Stimulated activated CD4-positive, alpha-beta T cell treated with anti-CD3 and anti-CD28 coated beads, Interleukin-12 subunit alpha, Interleukin-12 subunit beta, amount 100 ng/mL, for 4 hours (primary cell): ENCODE data around the gene PPP2R5B.

Source experiments
- DNase-seq: peaks from one replicate; pipeline ENCODE4 v3.0.0-alpha.2; 2020

Gene PPP2R5B

GRCh38 chr11:64909653-64910343 lies 14.7 kb upstream of the PPP2R5B start:
- DNase-seq = no peak

- no peak for DNase-seq
Measured at GRCh38 chr11:64910451-64911093, 13.9 kb upstream of the PPP2R5B start.

DNA sequence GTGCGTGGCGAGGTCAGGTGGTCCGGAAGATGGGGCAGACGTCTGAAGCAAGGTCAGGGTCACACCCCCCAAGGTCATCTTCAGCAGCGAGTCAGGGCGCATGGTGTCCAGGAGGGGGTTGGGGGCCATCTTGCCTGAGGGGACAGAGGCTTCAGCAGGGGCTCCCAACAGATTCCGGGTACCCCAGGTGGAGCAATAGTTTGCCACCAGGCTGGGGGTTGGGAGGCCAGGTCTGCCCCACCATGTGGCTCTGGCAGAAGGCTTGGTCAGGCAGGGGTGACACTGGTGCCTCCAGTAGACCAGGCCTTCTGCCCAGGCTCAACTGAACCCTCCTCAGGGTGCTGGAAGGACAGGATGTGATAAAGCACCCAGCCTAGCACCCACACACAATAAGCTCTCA lies 13.3 kb upstream of the PPP2R5B start:
- no peak for DNase-seq

DNA sequence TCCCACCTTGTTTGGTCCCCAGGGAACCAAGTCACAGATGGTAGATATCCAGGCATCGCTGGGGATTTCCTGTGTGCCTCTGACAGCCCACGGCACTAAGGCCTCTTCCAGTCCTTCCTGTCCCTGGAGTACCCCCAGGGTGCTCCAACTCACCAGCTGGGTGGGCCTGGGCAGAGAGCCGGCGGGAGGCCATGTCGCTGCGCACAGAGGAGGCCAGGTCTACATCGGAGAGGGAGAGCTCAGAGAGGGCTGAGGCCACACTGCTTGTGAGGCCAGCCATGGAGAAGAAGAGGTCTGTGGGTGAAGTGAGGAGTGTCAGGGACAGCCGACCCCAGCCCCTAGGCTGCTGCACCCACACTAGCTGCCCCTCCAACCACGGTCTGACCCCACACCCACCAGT lies 12.8 kb upstream of the PPP2R5B start:
- DNase-seq = no peak

DNA sequence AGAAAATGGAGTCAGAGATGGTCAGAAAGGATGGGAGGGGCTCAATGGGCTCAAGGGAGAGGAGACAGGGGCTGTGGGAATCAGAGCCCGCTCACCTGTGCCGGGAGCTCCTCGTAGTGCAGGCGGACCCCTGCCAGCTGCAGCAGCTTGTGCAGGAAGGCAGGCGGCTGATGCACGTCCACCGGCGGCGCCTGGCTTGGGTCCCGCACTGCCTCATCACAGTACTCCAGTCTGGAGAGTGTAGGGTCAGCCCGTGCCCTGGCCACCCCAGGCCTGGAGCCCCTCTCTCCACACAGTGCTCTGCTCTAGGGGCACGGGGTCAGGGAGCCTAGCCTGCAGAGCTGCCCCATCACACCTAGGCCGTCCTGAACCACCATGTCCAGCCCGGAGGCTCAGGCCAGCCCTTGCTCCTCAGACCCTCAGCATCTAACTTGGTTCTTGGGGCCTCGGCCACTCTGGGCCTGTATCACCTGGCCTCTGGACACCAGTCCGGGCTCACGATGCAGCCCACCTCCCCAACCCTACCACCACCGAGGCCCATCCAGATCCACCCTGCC lies 11.2 kb upstream of the PPP2R5B start:
- no peak for DNase-seq

GRCh38 chr11:64914123-64914522 lies 10.4 kb upstream of the PPP2R5B start:
- DNase-seq = no peak

DNA sequence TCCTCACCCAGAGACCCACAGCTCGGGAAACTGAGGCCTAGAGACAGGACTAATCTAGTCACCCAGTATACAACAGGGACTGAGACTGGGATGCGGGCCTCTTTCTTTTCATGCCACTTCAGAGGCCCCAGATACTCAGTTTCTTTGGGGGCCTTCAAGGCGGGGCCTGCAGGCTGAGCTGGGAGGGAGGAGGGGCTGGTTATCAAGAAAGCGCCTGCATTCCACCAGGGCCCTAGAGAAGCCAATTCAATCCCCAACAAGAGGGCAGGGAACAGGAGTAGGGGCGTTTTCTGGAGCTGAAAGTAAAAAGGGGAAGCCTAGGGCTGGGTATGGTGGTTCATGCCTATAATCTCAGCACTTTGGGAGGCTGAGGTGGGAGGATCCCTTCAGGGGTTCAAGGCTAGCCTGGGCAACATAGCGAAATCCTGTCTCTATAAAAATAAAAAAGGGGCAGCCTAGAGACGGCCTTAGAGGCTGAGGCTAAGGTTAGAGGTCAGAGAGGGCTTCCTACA lies 9.1 kb upstream of the PPP2R5B start:
- DNase-seq = no peak

DNA sequence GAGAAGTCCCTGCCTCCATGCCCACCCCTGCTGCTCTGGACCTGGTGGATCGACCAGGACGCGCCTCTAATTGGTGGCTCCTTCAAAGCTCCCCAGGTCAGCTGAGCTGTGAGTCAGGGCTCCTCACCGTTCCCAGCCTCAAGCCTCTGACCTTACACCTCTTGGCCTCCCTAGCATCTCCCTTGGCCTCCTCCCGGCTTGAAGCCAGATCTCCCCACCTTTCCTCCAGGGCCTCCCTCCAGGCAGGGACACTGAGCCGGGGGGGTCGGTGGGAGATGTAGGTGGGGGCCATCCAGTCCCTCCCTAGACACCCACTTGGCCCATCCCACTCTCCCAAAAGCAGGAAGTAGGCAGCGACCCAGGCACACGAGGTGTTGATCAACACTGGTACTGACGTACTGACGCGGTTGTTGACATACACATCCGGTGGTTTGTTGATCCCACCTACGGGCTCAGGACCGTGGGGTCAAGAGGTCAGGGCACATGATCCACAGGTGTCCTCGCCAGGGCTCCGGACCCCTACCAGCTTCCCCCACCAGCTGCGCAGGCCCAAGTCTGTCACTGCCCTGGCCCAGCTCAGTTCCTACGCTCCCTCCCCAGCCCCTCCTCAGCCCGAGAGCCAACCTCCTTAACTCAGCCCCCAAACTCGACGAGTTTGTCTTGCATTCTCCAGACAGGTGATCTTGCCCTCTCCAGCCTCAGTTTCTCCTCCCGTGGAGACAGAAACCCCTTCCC lies 8.3 kb upstream of the PPP2R5B start:
- no peak for DNase-seq

DNA sequence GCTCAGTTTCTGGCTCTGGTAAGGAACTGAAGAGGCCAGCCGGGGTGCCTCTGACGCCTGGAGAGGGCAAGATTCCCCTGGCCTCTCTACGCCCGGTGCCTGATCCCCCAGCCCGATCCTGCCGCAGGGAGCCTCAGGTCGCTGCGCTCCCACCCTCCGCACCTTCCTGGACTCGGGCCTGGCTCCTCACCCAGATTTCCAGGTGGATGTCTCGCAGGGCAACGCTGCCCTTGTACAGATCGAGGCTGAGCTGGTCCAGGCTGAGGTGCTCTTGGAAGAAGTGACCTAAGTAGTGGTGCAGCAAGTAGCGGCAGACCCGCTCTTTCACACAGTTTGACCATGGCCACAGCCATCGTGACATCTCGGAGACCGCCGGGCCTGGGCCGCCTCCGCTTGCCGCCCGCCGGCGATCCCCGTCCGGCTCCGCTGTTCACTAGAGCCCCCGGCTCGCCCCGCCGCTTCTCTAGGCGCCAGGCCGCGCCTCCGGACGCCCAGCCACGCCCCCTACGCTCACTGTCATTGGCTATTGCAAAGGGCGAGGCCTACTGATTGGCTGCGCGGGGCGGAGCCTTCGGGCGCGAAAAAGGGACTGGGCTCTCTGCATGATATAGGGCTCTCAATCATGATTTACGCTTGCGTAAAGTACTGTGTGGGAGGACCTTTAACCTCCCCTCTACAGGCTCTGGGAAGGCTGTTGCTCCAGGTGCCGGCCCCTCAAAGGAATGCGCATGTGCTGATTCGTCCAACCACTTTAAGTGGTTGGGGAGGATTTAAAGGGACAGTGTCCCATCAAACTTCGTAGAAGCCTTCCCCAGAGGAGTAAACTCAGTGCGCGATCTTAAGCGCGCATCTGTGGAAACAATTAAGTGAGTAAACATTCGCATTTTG lies 7.5 kb upstream of the PPP2R5B start, which contains the start of gene ATG2A:
Gene ATG2A, minus strand, starts transcription at position 435 of the 888 bp plus-strand sequence. Its CDS starts 74 bp downstream, at position 361.
- peak; percentile 99 for DNase-seq

- DNase-seq = no peak
Measured at GRCh38 chr11:64917663-64917995, 6.9 kb upstream of the PPP2R5B start.

DNA sequence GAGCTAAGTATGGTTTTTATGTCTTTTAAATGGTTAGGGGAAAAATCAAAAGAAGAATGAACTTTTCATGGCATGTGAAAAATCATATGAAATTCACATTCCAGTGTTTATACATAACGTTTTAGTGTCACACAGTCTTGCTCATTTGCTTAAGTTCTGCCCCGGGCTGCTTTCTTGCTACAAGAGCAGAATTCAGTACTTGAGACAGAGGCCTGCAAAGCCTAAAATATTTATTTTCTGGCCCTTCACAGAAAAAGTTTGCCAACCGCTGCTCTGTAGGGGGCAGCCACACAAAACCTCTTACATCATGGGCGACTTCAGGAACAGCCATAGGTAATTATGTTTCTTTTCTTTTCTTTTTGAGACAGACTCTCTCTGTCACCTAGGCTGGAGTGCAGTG lies 6.5 kb upstream of the PPP2R5B start:
- DNase-seq = no peak

DNA sequence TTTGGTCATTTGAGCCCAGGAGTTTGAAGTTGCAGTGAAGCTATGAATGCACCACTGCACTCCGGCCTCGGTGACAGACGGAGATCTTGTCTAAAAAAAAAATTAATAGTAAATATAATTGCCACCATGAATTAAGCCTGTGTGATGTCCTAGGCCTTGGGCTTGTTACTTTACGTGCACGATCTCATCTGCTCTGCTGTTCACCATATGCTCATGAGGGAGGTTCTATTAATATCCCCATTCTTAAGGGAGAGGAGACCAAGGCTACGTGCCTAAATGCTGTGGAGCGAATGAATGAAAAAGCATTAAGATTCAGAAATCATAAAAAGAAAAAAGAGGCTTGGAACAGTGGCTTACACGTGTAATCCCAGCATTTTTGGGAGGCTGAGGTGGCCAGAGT lies 4.9 kb upstream of the PPP2R5B start:
- no peak for DNase-seq

DNA sequence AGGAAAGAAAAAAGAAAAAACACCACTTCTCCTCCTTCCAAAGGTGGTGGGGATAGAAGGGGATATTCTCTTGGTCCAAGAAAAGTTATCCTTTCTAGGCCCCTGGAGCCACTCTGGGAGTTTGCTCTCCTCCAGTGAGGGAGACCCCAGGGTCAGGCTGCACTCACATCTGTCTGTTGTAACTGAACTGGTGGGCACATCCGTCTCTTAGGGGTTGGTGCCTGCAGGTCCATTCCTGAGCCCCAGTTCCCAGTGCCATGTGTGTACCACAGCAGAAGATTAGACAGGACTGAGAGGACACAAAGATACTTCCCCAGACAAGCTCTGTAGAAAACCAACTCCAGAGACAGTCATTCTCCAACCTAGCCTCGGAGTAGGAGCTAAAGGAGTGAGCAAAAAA lies 4.4 kb upstream of the PPP2R5B start:
- DNase-seq = no peak

- DNase-seq = no peak
Measured at GRCh38 chr11:64921384-64921783, 3.1 kb upstream of the PPP2R5B start.

- DNase-seq = no peak
Measured at GRCh38 chr11:64923151-64923661, 1.3 kb upstream of the PPP2R5B start.

- peak; percentile 19 for DNase-seq
Measured at GRCh38 chr11:64924910-64925284, 408 bp downstream of the PPP2R5B start.

DNA sequence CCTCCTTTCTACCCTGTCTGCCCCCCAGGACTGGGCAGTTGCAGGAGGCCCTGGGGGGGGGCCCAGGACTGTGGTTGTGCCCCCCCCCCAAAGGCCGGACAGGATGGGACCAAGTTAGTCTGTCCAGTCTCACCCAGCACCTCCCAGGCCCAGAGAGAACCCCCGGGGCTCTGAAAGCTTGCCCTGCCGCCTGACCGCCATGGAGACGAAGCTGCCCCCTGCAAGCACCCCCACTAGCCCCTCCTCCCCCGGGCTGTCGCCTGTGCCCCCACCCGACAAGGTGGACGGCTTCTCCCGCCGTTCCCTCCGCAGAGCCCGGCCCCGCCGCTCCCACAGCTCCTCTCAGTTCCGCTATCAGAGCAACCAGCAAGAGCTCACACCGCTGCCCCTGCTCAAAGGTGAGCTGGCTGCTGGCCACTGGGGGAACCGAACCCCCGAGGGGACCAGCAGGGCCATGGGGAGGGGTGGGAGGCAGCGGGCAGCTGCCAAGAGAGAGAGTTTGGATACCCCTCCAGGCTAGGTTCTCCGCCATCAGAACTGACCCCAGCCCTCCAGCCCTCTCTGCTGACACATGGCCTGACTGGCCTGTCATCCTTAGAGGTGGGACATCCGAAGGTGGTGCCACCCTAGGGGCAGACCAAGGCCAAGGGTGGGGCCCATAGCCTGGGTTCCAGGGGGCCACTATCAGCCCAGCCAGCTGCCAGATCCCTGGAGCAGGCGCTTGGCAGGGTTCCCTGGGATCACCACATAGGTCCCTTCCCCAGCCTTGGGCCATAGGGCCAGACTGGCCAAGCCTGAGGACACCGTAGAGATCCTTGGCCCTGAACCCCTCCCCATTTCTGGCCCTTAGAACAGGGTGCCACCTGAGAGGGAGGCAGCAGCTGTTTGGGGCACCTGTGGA lies 1.3 kb downstream of the PPP2R5B start:
- no peak for DNase-seq

DNA sequence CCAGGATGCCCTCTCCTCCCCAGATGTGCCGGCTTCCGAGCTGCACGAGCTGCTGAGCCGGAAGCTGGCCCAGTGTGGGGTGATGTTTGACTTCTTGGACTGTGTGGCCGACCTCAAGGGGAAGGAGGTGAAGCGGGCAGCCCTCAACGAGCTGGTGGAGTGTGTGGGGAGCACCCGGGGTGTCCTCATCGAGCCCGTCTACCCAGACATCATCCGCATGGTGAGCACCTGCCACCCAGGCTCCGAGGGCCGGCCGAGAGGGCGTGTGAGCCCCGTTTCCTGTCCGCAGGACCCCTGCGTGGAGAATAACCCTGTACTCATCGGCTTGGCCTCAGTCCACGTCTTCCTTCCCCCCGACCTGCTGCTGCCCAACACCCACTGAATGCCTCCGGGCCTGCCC lies 2.2 kb downstream of the PPP2R5B start:
- no peak for DNase-seq

GRCh38 chr11:64928957-64929356 lies 4.5 kb downstream of the PPP2R5B start:
- DNase-seq = no peak

DNA sequence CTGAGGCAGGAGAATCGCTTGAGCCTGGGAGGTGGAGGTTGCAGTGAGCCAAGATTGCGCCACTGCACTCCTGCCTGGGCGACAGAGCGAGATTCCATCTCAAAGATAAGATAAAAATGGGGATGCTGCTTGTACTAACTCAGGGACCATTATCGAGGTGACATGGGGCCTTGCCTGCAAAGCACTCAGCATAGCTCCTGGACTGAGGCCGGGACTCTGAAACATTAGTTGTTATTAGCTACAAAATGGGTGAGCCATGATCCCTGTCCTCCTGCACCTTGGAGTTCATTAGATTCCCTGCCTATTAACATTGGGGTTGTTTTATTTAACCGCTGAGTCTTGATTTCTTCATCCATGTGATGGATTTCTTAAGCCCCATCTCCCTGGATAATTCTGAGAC lies 5.1 kb downstream of the PPP2R5B start:
- DNase-seq = no peak

DNA sequence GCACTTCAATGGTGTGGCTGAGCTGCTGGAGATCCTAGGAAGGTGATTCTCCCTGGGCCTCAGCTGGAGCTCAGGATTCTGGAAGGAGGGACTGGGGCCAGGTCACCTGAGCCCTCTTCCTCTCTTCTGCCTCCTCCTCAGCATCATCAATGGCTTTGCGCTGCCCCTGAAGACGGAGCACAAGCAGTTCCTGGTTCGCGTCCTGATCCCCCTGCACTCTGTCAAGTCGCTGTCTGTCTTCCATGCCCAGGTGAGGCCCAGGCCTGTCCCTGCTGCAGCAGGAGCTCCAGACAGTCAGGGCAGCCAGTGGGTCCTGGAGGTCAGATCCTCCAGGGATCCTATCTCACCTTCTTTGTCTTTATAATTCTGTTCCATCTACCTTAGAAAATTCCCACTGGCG lies 5.9 kb downstream of the PPP2R5B start:
- DNase-seq = no peak
